Measurements from ENCODE around the gene ANK3.

ANK3 gene

DNA sequence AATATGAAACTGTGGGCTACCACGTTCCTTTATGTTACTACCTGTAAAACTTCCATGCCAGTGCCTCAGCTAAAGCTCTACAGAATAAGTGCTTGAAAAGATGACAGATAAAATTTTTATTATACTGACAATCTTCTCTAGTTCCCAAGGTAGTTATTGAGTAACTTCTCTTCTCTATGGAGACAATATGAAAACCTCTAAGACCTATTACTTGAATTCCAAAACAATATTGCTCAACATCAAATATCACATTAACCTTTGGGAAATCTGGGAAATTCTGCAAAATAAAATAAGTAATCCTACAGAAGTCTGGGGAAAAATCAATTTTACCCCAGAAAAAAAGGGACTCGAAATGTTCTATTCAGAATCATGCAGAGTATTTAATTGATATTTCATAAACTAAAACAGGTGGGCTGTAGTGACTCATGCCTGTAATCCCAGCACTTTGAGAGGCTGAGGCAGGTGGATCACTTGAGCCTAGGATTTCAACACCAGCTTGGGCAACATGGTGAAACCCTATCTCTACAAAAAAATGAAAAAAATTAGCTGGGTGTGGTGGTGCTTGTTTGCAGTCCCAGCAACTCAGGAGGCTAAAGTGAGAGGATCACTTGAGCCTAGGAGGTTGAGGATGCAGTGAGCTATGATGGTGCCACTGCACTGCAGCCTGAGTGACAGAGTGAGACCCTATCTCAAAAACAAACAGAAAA is 23.8 kb upstream of the ANK3 start:
- FAIRE-seq: no peak

DNA sequence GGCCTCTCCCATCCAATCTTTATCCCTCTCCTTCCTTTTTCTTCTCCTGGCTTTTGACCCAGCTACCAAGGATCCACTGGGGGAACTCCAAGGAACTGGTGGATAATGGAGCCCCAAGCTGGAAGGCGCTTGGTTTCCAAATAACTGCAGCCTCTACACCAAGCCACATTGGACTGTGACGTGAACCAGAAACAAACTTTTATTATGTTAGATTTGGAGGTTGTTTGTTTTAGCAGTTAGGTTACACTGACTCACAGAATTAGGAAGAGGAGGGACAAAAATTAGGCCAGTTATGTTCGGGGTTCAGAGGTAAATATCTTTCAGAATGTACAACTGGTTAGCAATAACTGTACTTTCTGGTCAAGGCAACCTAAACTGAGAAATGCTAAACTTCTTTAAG is 21.3 kb upstream of the ANK3 start:
- FAIRE-seq: no peak

DNA sequence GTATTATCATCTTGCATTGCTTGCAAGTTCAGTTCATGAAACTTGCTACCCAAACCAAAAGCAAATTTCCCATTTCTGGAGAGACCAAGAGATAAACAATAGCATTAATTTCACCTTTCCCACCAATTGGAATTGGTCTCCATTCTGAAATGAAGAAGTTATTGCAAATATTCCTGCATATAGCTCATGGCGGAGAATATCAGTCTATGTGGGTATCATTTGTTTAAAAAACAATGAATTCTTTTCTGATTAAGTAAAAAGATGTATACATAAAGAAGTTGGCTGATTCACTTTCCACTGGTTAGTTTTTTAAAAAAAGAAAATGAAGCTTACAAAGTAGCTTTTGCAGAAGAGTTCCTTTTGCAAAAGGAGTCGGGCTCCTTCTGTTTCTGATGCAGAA is 19.5 kb upstream of the ANK3 start:
- no peak for FAIRE-seq

DNA sequence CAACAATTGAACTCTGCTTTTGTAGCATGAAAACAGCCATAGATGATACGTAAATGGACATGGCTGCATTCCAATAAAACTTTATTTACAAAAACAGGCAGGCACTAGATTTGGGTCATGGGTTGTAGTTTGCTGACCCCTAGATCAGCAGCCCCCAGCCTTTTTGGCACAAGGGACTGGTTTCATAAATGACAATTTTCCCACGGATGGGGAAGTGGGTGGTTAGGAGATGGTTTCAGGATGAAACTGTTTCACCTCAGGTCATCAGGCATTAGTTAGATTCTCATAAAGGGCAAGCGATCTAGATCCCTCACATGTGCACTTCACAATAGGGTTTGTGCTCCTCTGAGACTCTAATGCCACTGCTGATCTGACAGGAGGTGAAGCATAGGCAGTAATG is 16.5 kb upstream of the ANK3 start:
- no peak for FAIRE-seq

DNA sequence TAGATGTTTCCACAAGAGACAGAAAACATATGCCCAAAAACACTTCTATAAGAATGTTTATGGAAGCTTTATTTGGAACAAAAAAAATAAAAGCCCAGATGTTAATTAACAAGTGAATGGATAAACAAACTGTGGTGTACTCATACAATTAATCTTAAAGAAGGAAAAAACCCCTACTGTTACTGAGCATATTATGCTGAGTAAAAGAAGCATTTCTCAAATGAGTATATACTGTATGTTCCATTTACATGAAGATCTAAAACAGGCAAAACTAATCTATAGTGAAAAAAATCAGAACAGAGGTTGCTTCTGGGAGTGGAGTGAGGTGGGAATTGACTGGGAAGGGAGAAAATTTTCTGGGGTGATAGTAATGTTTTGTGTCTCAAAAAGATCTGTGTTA is 15.5 kb upstream of the ANK3 start:
- FAIRE-seq: no peak

DNA sequence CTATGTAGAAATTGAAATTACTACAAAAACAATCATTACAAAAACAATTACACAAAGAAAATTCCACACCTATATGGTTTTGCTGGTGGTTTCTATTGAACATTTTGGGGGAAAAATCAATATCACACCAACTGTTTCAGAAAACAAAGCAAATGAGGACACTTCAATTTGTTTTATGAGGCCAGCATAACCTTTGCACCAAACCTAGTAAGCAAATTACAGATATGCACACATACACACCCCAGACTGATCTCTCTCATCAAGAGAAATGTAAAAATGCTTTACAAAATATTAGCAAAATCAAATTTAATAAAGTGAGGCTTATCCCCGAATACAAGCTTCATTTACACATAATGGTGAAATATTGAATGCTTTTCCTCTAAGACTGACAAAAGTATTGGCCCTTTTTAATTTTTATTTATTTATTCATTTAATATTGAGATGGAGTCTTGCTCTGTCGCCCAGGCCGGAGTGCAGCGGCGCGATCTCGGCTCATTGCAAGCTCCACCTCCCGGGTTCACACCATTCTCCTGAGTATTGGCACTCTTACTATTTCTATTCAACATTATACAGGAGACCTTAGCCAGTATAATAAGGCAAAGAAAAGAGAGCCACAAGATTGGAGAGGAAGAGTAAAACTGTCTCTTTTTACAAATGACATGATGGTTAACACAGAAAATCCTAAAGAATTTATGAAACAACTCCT is 13.6 kb upstream of the ANK3 start:
- FAIRE-seq: no peak

DNA sequence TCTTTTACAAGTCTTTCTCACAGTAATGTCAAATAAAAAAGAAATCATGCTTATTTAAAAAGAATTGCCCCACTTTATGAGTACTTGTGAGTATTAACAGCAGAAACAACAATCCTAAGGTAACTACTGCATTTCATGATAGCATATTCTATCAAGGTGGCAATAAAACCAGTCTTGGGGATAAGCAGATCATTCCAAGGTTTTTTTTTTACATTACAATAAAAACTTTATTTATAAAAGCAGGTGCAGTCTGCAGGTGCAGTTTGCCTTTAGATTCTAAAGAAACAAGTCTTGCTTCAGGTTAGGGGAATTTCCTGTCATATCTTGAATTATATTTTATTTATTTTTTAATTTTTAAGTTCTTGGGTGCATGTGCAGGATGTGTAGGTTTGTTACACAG is 10.7 kb upstream of the ANK3 start:
- FAIRE-seq: no peak

DNA sequence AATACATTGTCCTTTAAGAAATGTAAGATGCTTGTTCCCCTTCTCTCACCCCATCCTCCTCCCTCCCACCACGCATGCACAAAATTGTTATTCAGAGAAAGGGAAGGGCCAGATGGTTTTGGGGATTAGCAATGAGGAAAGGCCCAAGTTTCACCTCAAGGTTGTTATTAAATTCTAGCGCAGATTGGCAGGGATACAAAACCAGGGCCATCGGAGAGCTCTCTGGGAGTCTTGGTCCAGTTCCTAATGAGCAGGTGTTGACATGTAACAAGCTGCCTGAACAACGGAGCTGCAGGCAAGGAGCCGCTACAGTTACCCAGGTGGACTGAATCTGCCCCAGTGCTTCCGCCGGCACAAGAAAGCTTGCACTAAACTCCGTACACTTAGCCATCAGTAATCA is 9.7 kb upstream of the ANK3 start:
- no peak for FAIRE-seq

DNA sequence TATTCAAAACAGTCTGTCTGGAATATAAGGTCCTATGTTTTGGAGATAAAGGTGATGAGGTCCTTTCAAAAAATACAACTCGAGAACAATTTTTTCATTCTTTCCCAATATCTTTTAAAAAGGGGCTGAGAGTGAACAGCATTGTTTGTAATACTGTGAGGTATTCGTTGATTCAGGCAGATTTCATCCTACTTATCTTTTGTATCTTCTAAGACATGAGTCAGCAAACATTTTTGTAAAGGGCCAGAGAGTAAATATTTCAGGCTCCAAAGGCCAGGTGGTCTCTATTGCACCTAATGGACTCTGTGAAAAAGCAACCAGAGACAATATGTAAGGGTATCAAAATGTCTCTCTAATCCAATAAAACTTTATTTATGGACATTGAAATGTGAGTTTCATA is 8.1 kb upstream of the ANK3 start:
- no peak for FAIRE-seq

DNA sequence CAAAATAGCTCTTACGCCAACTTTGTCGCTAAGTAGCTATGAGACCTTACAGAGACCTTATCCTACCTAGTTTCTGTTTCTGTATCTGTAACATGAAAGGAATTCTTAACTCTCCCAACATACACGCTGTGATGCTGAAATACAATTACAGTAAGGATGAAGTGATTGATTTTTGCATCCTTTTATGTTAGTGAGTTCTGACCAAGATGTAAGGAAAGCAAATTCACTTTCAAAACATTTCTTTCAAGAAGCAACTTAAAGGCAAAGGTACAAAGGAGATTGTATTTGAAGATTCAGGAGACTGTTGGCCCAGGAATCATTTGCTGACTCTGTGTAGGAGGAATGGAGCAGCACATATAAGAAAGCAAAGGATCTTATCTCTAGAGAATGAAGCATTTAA is 7.1 kb upstream of the ANK3 start:
- no peak for FAIRE-seq

DNA sequence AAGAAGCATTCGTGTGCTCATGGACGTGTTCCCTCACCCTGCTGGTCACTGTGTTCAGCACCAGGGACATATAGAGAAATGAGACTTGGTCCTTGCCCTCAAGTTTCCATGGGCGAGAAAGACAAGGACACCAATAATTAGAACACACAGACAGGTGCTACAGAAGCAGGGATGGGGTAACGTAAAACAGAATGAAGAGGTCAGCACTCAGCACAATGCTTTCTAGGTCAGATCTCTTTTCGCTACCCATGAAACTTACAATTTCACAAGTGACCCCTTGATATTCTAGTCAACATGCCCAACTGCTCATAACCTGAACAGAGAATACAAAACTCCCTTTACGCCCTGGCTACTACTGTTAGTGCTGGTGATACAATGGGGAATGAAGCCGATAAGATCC is 6.0 kb upstream of the ANK3 start:
- FAIRE-seq: no peak

DNA sequence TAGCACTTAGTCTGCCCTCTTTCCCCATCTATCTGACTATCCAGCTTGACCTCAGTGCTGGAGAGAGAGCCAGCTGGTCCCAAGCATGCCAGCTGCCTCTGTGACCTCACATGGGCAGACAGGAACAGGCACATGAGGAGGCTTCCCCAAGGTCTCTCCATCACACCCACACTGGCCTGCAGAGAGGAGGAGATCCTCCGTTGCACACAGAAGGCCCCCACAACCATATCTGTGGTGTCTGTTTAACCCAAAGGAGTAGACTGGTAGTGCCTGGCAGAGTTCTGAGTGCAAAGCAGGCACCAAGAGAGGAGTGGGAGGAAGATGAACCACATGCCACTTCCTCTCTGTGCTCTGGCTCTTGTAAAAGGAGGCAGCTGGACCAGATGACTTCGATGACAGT is 4.8 kb upstream of the ANK3 start:
- no peak for FAIRE-seq

DNA sequence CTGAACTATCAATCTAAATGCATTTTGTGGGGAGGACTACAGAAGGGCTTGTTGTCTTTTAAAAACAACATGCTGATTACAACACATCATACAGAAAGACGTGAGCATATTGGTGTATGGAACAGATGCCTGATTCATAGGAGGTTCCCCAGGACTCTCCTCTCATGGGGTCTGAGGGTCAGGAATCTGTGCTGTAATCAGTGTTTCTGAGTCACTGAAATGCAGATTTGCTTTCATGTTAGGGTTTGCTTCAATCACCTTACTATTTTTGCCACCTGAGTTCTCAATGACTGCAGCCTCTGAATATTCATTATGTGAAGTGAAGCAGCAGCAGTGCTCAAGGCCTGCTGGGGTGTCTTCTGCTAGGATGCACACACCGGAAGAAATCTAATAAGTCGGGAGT is 550 bp upstream of the ANK3 start:
- no peak for FAIRE-seq

DNA sequence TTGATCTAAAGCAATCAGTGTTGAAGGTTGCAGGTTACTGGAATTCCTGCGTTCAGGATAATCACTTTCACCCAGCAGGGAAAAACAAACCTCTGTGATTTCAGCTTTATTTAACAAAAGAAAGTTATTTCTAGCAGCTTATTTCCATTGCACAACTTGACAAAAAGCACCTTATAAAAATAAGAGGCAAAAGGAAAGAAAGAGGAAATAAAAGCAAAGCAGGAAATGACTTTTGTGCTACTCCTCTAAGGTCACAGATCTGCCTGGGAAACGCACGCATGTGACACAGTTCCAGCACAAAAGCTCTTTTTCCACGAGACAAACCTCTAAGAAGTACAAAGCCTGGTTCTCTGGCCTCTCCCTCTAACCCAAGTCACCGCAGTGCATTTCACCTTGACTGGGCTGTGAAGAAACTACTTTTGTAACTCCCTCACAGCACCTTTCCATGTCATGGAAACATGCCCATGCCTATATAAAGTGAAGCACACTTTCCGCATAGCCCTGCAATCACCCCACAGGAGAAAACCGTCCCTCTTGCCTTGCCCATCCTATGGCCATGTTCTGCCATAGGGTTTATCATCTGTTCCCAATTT is 870 bp downstream of the ANK3 start:
- FAIRE-seq: no peak

DNA sequence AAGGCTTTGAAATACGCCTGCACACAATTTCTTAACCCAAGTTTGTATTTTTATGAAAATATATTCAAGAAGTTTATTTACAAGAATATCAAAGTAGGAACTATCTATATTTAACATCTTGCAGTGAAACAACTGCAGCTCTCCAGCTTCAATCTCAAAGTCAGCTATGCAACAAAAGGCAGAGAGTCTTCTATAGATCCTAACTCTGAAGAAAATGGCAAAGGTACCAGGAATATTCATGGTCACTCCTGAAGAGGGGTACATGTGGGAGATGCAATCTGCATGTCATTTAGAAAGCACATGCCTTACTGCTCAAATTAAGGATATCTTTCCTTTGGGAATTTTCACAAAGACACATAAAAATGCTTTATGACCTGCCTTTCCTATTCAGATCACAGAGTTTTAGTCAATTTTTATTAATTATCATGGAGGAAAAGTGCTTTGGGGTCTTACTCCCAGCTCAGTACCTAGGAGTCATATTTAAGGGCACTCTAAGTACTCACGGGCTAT is 1.5 kb downstream of the ANK3 start:
- no peak for FAIRE-seq

DNA sequence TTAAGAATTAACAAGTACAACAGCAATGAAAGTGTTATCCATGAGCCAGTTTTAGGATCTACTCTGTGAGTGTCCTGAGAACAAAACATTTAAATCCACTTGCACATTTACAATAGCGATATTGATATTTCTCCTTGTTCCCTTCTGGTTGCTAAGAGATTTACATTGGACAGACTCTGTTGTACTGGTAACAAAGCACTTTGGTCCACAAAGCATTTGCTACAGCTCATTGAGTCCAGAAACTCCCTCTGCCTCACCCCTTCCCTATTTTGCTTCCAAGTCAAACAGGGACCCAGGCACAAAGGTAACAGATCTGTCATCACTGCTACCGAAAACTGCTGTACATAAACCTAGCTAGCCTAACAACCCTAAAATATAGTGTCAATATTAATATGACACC is 2.1 kb downstream of the ANK3 start:
- no peak for FAIRE-seq

DNA sequence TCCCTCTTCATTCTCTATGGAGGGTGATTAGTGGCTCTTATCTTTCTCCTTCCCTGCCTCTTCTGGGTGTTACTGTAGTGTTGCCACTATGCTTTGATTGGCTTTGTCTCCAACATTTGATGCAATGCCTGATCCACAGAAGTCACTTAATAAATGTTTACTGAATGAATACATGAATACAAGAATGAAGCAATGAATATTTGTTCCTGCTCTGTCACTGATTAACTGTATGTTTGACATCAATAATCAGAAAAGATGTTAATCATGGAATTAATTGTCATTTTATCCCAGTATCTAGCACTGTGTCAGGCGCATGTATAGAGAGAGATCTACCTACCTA is 4.3 kb downstream of the ANK3 start:
- FAIRE-seq: no peak

DNA sequence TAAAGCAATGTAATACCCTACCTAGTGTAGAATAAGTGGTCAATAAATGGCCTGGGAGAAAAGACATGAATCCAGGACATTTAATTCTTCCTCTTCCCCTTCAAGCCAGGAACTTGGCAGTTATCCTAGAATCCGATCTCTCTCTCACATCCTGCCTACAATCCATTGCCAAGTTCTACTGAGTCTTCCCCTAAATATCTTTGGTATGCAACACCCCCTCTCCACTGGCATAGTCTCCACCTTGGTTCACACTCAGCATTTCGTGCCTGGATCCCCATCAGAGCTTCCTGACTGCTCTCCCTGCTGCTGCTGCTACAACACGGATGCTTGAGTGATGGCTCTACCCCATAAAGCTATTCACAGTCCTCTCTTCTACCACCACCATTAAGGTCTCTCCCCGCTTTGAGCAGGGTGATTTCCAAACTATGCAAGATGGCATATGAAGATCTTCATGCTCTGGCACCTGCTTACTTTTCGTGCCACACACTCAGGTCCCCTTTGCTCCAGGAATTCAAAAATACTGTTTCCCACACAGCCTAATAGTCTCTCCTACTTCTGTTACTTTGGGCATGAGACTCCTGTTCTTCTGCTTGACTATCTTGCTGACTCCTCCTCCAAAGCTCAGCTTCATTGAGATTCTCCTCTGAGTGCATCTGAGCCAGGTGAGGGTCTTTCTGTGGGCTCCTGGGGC is 4.8 kb downstream of the ANK3 start:
- FAIRE-seq: no peak

DNA sequence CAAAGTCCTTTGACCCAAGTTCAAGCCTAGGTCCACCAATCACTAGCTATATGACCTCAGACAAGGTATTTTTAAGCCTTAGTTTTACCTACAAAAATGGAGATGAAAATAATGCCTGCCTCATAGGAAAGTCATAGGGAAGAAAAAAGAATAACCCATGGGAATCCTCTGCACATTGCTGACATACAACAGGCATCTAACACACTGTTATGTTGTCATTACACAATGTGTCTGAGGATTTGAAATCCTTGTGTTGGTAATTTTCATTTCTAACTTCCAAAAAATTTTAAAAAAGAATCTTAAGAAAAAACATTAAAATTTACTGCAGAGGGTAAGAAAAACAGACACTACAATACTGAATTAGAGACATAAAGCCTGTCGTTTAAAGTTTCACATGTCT is 5.7 kb downstream of the ANK3 start:
- FAIRE-seq: no peak

DNA sequence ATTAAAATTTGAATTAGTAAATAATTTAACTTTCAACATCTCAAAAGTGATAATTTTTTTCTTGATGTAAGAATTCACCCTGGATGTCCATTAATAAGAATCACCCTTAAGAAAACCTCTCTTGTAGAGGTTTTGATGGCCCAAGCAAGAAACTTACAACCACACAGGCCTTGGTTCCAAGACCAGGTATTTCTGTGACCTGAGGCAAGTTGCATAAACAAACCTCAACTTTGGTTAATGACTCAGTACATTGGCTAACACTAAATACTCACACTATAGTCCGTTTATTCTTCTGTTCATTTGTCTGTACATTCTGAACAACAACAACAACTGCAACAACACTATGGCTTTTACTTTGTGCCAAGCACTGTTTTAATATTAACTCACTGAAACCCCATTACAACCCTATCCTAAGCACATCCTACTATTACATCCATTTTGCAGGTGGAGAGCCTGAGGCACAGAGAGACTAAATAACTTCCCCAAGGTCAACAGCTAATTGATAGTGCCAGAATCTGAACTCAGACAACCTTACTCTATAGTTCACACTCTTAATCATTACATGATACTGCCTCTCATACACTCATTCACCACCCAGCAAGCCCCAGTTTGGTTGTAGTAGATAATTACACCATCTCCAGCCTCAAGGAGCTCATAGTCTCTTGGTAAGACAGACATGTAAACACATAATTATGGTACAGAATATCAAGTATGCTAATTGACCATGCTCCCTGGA is 6.6 kb downstream of the ANK3 start:
- no peak for FAIRE-seq

DNA sequence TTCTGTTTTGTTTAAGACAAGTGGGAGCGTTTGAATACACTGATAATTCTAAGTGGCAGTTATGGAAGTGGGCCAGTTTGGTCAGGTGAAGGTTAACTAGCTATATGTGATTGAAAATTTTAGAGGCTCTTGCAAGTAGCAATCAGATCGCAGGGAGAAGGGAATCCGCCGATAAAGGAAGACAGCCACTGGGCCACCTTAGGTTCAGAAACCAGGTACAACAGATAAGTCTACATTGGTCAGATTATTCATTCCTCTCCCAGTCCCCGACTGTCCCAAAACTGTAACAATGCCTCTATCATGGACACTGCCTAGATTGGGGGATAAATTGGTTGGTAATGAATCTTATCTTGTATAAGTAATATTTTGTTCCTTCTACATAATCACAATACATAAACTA is 8.9 kb downstream of the ANK3 start:
- FAIRE-seq: no peak

DNA sequence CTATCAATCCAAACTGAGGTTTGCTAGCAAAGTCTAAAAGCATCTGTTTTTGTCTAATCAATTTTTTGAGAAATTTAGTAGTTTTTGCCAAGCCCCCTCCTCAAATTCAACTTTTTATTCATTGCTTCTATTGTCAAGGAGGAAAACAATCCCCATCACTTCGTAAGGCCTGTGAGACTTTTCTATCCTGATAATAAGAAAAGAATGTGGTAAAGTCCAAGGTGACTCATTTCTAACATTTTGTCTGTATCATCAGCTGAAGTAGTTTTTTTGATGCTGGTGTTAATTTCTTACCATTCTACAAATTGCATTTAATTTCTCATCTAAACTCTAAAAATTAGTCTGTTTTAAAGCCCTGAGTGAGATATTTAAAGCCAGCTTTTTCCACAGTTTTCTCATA is 11.7 kb downstream of the ANK3 start:
- no peak for FAIRE-seq

DNA sequence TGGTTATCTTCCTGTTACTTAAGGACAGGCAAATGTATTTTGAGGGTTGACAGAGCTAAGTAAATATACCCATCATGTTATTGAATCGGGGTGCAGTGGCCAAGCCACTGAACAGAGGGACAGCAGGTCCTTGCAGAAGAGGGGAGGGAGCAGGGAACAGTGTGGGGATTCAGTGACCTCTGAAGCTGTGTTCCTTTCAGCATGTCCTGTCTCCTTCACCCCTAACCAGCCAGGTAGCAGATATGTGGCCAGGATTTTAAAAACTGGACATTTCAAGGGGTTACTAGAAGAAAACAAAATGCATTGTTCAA is 12.7 kb downstream of the ANK3 start:
- FAIRE-seq: no peak

Measured in TTC549 (cell line).